Inflammatory macrophage treated with lipopolysaccharide for 1 hour (primary cell): Measurements from ENCODE around the gene POLE.

Experiments
- DNase-seq, 2 donors: peaks; one replicate each; pipeline ENCODE4 v3.0.0-alpha.2; 2020 to 2022

Gene POLE

GRCh38 chr12:132592282-132592970, 94.7 kb downstream of the POLE start:
- no peak for DNase-seq

- no peak for DNase-seq
Observed at GRCh38 chr12:132591107-132591935, 95.8 kb downstream of the POLE start.

- peak; percentile 22 to 51 for DNase-seq
Observed at GRCh38 chr12:132588821-132589669, 98.1 kb downstream of the POLE start.

- DNase-seq, result no peak
Observed at GRCh38 chr12:132588319-132588718, 98.8 kb downstream of the POLE start.

- DNase-seq, result no peak
Observed at GRCh38 chr12:132587781-132588180, 99.4 kb downstream of the POLE start.

GRCh38 chr12:132586929-132587328, 100.2 kb downstream of the POLE start:
- DNase-seq, result no peak

- DNase-seq, result no peak
Observed at GRCh38 chr12:132585177-132585576, 102.0 kb downstream of the POLE start.

GRCh38 chr12:132584429-132584828, 102.7 kb downstream of the POLE start:
- DNase-seq, result no peak

GRCh38 chr12:132583736-132584135, 103.4 kb downstream of the POLE start:
- DNase-seq, result no peak

GRCh38 chr12:132583411-132583710, 103.8 kb downstream of the POLE start:
- no peak for DNase-seq

- DNase-seq, result no peak
Observed at GRCh38 chr12:132582582-132583410, 104.3 kb downstream of the POLE start.

GRCh38 chr12:132582058-132582420, 105.1 kb downstream of the POLE start:
- DNase-seq, result no peak

GRCh38 chr12:132581348-132582057, 105.6 kb downstream of the POLE start:
- no peak for DNase-seq

GRCh38 chr12:132580701-132581292, 106.3 kb downstream of the POLE start:
- no peak for DNase-seq

GRCh38 chr12:132579744-132580143, 107.4 kb downstream of the POLE start:
- no peak for DNase-seq

GRCh38 chr12:132578826-132579225, 108.3 kb downstream of the POLE start:
- no peak for DNase-seq

- DNase-seq, result no peak
Observed at GRCh38 chr12:132578118-132578517, 109.0 kb downstream of the POLE start.

GRCh38 chr12:132577191-132577920, 109.8 kb downstream of the POLE start:
- DNase-seq, result no peak

GRCh38 chr12:132576701-132577100, 110.4 kb downstream of the POLE start:
- no peak for DNase-seq

- no peak for DNase-seq
Observed at GRCh38 chr12:132575661-132576060, 111.5 kb downstream of the POLE start.
